ES-I3 (cell line): ENCODE data around the gene TMIE.

ENCODE experiments used
- H3K36me3 ChIP-seq: 2 replicates; pipeline ENCODE4 v1.6.1; 2013; ENCODE audit warnings: mild to moderate bottlenecking, low read length, control low read depth, moderate library complexity; ENCODE audit not compliant: insufficient read depth
- H3K4me1 ChIP-seq: 2 replicates; pipeline ENCODE4 v1.6.1; 2013; ENCODE audit warnings: mild to moderate bottlenecking, control low read depth, low read length; ENCODE audit not compliant: insufficient read depth
- H3K9ac ChIP-seq: 2 replicates; pipeline ENCODE4 v1.6.1; 2013; ENCODE audit warnings: low read depth, mild to moderate bottlenecking, low read length, moderate library complexity
- H3K9me3 ChIP-seq: 2 replicates; pipeline ENCODE4 v1.6.1; 2013; ENCODE audit warnings: mild to moderate bottlenecking, low read length, moderate library complexity; ENCODE audit not compliant: control insufficient read depth, insufficient read depth

Gene TMIE

GRCh38 chr3:46756642-46757041 lies 55.5 kb downstream of the TMIE start:
- Histone ChIP-seq H3K9me3 (no peaks in the 10 kb centered on the region), H3K4me1 (no peaks in the 10 kb centered on the region), H3K9ac (no peak overlapping the region), H3K36me3 (no peaks in the 10 kb centered on the region)

DNA sequence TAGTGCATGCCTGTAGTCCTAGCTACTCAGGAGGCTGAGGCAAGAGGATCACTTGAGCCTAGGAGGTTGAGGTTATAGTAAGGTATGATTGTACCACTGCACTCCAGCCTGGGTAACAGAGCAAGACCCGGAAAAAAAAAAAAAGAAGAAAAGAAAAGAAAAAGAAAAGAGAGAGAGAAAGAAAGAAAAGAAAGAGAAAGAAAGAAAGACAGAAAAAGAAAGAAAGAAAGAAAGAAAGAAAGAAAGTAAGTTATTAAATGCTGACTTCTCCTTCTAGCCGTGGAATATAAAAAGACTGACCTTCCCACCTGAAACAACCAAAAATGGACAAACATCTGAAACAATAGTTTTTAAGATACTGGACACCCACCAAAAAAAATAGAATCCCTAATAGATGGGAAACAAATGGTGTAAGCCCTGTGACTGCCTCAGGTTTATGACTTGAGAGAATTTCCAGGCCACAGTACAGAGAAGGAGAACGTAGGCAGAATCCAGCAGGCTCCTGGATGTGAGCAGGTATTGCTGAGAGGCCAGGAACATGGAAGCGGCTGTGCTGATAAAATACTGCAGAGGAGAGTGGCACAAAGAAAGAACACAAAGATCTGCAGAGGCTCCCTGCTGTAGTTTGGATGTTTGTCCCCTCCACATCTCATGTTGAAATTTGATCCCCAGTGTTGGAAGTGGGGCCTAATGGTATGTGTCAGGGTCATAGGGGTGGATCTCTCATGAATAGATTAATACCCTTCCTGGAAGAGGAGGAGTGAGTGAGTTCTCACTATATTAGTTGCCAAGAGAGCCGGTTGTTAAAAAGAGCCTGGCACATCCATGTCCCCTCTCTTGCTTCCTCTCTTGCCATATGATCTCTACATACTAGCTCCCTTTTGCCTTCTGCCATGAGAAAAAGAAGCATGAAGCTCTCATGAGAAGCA lies 58.3 kb downstream of the TMIE start:
- H3K9ac ChIP-seq = no peak overlapping the region

More for the DNA sequence above, 58.3 kb downstream of the TMIE start:
- peaks cover 3% of the 10 kb centered on the region for H3K9me3 ChIP-seq
- no peaks in the 10 kb centered on the region for H3K36me3 ChIP-seq
- no peaks in the 10 kb centered on the region for H3K4me1 ChIP-seq
